Kidney capillary endothelial cell (primary cell): ENCODE measurements around the gene HMX3.

ENCODE experiments used
- DNase-seq: peaks from one replicate; pipeline ENCODE4 v3.0.0-alpha.2; 2018; ENCODE audit warnings: low spot score

The HMX3 gene

GRCh38 chr10:123135415-123136141 lies at the start of gene HMX3:
Gene HMX3 (plus strand): TSS chr10:123135970. CDS start chr10:123136051, 81 bp downstream.
- DNase-seq = no peak

- no peak for DNase-seq
These were observed 49.5 kb upstream of the HMX3 start for GRCh38 chr10:123086281-123086680.

DNA sequence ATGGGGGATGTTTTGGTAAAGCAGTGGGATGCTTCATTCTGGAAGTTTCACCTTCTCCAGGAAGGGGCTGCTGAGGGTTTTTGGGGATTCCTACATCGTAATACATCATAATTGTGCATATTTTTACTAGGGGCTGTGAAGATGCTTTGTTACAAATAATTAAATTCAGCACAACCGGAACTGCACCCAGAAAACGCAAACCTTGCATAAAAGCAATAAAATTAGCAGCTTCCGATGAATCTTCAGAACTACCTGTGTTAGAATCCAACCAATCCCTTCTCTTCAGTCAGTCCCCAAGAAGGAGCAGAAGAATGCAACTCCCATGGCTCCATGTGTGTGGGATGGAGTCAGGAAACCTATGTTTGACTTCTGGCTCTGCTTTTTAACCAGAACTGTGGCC lies 48.4 kb upstream of the HMX3 start:
- DNase-seq = no peak

GRCh38 chr10:123087786-123088185 lies 48.0 kb upstream of the HMX3 start:
- DNase-seq = no peak

- no peak for DNase-seq
These were observed 42.9 kb upstream of the HMX3 start for GRCh38 chr10:123092635-123093414.

DNA sequence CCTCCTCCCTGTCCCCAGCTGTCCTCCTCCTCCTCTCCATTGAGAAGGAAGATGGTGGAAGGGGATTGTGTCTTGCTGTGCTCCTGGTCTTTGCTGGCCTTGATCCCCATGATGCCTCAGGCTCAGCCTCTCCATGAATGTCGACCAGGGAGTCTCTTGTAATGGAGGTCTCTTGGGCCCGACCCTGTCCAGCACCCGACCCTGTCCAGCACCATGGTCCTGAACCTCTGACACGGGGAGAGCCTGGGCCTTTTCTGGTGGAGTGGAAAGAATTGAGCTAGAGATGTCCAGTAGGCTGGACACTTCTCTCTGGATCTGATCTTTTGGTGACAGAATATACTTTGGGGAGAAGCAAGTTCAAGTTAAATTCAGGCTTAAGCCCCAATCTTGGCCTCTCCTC lies 42.3 kb upstream of the HMX3 start:
- no peak for DNase-seq

- DNase-seq = no peak
These were observed 39.3 kb upstream of the HMX3 start for GRCh38 chr10:123096452-123096851.

- DNase-seq = no peak
These were observed 38.7 kb upstream of the HMX3 start for GRCh38 chr10:123097039-123097438.

- DNase-seq = no peak
These were observed 35.6 kb upstream of the HMX3 start for GRCh38 chr10:123100030-123100762.

DNA sequence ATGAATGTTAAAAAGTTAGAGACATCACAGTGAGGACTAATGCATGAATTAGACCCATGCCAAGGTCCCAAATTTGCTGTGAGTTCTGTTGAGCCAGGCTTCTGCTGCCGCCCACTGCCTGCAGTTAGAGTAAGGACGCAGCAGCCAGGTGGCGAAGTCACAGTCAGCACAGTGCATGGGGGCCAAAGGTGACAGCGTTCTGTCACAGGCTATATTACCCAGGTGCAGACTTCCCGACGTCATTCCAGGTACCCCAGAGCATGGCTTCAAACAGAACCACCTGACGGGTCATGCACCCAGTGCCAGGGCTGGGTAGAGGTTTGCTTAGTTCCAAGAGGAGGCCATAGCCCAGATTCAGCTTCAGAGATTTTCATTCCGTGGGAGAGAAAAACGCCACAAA lies 33.9 kb upstream of the HMX3 start:
- no peak for DNase-seq

GRCh38 chr10:123102673-123103072 lies 33.1 kb upstream of the HMX3 start:
- DNase-seq = no peak

- no peak for DNase-seq
These were observed 31.8 kb upstream of the HMX3 start for GRCh38 chr10:123103944-123104343.

GRCh38 chr10:123109466-123109865 lies 26.3 kb upstream of the HMX3 start:
- no peak for DNase-seq

- no peak for DNase-seq
These were observed 17.9 kb upstream of the HMX3 start for GRCh38 chr10:123117644-123118417.

- no peak for DNase-seq
These were observed 16.7 kb upstream of the HMX3 start for GRCh38 chr10:123119081-123119480.

DNA sequence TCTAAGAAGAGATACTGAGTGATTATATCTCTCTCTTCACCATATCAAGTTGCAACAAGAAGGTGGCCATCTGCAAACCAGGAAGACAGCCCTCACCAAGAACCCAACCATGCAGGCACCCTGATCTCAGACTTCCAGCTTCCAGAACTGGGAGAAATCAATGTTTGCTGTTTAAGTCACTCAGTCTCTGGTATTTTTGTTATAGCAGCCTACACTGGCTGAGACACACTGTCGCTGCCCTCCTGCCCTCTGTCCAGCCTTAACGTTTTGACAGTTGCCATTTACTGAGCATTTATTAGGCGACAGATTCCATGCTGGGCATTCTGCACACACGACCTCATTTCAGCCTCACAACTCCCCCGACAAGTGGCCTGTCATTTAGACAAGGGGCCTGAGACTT lies 9.5 kb upstream of the HMX3 start:
- no peak for DNase-seq

- peak; percentile 67 for DNase-seq
These were observed 6.0 kb upstream of the HMX3 start for GRCh38 chr10:123129618-123130271.

GRCh38 chr10:123132576-123133477 lies 2.9 kb upstream of the HMX3 start:
- DNase-seq = peak; percentile 74

DNA sequence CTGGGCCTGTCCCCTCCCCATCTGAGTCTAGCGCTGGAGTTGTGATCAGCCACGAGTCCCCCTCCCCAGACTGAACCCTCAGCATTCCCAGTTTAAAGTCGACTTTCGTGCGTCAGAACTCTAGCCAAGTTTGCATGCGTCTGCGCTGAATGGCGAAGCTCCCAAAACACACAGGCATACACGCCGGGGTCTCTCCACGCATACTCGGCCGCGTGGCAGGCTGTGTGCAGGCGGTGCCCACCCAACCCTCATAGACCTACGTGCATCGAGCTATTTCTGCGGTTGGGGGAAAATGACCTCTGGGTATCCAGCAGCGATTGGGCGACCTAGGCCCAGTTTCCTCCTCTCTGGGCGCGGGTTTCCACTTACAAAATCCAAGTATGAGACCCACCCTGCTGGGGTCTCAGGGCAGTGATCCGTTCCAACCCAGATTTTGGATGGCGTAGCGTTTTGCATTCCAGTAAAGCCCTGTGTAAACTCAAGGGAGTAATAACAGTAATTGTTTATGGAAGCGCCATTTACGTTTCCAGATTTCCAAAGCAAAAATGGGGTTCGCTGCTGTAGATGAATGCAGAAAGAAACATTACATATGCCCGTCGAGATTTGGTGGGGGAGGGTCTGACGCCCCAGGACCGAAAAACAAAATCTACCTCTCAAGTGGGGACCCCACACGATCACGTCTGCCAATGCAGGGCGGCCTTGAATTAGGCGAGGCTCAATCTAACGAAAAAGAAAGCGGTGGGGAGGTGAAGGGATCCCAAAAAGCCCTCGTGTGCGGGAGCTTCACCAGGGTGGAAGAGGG lies 2.0 kb upstream of the HMX3 start:
- DNase-seq = no peak
